ENCODE data around the gene HMGCLL1.

HMGCLL1 gene

DNA sequence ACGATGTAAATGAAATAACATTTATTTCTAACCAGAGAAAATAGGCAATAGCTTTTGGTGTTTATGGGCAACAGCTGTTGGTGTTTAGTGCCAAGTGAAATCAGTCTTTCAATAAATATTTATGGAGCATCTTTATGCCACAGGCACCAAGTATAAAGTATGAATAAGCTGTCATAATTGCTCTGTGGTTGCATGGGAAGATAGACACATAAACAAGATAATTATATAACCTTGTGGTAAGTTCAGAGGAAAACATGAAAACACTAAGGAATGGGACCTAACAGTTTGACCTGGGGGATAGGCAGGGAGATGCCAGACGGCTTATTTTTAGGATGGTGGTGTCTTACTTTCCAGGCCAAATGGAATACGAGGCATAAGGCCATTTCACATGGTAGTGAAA lies 140.8 kb downstream of the HMGCLL1 start:
- no peak for DNase-seq

- DNase-seq, result no peak
Observed at GRCh38 chr6:55437141-55437540, 141.9 kb downstream of the HMGCLL1 start.

DNA sequence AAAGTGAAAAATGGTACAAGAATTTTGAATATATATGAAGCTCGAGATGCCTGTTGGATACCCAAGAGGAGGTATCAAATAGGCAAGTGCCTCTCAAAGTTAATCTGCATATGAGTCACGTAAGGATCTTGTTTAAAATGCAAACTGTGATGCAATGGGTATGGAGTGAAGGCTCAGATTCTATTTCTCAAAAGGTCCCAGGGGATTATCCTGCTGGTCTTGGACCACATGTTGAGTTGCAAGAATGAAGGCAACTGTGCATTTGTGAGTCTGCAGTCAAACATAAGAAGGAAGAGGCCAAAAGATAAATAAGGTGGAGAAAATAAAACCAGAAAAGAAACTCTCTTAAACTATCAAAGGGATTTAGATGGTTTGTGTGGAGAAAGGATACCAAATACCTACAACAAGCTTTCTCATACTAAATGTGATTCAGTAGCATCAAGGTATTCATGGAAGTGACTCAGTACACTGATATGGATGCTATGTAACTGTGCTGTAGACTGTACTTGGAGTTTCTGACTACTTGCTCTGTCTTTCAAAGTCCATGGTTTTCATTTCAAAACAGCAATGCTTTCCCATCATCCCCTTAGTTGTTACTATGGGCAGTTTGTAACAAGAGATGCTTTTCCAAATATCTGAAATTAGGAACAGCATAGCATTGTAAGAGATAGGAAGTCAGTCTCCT lies 145.4 kb downstream of the HMGCLL1 start:
- DNase-seq, result no peak

DNA sequence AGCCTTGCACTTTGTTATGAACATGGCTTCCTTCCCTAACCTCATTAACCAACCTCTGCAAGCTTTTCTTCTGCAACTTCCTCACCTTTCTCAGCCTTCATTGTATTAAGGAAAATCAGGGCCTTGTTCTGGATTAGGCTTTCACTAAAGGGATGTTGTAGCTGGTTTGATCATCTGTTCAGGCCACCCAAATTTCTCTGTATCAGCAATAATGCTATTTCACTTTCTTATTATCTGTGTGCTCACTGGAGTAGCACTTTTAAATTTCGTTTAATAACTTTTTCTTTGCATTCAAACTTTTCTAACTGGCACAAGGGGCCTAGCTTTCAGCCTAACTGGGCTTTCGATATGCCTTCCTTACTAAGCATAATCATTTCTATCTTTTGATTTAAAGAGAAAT lies 155.1 kb downstream of the HMGCLL1 start:
- no peak for DNase-seq

DNA sequence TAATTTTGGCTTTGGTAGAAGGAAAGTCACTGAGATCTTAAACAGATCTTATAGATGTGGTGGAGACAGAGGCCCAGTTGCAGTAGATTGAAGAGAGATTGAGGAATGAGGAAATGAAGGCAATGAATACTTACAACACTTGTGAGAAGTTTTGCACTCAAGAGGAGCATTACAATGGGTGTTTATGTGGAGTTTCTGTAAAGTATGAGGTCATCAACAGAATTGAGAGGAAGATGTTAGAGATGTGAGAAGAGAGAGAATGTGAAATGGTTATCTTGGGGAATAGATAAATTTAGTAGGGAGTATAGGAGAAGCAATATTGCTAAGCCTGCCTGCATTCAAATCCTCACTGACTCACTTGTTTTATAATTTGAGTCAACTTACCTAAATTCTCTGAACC lies 168.3 kb downstream of the HMGCLL1 start:
- DNase-seq, result no peak

DNA sequence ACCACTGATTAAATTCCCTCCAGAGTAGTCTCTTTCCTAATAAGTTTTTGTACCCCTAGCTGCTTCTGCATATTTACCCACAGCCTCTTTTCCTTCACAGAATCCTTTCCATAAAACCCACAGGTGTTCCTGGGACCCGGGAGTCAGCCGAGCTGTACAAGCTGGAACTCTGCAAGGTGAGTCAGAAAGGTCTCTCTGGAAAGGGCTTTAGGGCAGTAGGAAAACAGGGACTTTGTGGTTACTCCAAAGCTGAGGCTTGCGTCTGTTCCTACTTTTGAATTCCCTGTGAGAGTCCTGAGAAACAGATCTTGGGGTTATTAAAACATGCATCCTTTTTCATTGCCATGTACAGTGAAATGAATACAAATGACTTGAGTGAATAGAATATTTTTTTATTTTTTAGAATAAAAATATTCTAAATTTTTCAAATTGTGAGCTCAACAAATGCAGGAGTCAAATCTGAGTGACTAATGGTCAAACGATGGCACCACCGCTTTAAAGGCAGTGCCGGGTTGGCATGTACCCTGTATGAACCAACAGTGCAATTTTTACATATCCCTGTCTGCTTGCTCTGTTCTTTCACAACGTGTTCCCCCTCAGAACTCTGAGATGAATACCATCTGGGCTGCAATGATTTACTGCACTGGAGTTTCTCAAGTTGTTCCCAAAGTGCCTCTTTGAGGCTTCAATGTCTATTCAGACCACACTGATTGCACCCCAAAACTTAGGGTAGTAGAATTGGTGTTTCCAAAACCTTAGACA lies 173.3 kb downstream of the HMGCLL1 start:
- DNase-seq, result no peak

GRCh38 chr6:55399351-55399750 lies 179.6 kb downstream of the HMGCLL1 start:
- no peak for DNase-seq

- DNase-seq, result no peak
Observed at GRCh38 chr6:55397986-55398385, 181.0 kb downstream of the HMGCLL1 start.

DNA sequence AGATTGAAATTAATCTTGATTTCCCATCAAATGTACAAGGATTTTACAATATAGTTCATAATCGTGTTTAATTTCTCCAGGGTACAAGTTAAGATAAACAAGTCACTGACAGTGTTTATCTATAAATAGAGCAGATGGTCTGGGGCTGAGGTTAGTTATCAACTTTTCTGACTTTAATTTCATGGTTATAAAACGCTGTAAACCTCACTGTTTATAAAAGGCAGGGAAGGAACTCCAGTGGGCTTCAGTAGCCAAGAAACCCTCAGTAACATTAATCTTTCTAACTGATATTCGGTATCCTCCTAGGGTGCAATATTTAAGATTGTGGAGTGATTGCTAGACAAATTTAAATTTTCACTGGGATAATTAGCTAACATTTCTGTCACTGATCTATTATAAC lies 183.1 kb downstream of the HMGCLL1 start:
- DNase-seq, result no peak

DNA sequence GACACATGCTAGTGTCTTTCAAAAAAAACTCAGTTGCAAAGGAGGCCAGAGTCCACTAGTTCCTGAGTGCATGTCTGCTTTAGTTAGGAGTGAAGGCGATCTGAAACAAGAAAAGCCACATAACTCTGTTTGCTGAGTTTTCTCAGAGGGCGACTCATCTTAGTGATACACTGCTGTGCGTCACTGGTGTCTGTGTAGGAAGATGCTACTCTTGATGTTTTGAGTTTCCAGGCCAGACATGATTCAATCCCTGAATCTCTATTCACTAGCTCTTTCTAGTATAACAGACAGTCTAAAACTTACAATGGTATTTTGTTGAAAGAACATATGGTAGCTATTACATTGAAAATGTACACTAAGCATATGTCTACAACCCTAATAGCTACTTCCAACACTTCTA lies 190.8 kb downstream of the HMGCLL1 start:
- DNase-seq, result no peak
